ENCODE results near the gene UNC45A.

The UNC45A gene

DNA sequence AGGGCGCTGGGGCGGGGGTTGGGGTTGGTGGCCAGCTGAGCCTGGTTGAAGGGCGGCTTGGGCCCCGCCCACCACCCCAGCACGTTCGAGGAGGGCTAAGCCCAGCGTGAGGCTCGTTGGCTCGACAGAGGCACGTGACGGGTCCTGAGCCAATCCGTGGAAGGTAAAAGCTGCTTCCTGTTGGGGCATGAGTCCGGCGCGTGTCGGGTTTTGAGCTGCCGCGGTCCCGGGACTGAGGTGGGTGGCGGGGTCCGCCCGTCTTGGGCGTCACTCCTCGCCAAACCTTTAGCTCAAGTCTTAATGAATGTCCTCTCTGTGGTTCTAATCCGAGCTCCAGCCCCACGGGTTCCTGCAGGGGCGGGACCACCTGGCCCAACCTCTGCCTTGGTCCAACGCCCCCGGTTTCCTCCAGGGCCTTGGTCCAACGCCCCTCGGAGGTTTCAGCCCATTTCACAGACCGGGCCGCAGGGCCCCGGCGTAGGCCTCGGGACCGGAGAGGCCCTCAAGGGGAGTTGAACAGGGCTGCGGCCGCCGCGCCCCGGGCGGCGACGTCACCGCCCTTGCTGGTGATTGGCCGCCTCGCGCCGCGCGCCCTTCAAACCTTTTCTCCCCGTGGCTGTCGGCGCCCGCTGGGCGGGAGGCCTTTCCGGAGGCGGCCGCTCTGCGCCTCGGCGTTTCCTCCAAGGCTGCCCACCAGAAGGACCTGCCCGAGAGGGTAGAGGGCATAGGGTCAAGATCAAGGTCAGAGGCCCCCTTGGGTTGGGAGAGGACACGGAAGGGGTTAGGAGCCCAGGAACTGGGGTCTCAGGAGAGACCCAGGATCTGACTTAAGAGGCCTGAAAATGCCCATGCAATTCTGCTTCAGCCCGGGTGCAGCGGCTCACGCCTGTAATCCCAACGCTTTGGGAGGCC lies 19.9 kb downstream of the UNC45A start, which contains the start of gene RCCD1 (continued):
- TF ChIP-seq ZNF677 (tag by site-specific recombination; IDR thresholded peaks at IDR 0.05): no peak; the same call in 1 of the 2 replicates
- TF ChIP-seq ZNF776 (tag by site-specific recombination; IDR thresholded peaks at IDR 0.05; ENCODE audit: borderline replicate concordance): no peak
- TF ChIP-seq, protein P1, sequence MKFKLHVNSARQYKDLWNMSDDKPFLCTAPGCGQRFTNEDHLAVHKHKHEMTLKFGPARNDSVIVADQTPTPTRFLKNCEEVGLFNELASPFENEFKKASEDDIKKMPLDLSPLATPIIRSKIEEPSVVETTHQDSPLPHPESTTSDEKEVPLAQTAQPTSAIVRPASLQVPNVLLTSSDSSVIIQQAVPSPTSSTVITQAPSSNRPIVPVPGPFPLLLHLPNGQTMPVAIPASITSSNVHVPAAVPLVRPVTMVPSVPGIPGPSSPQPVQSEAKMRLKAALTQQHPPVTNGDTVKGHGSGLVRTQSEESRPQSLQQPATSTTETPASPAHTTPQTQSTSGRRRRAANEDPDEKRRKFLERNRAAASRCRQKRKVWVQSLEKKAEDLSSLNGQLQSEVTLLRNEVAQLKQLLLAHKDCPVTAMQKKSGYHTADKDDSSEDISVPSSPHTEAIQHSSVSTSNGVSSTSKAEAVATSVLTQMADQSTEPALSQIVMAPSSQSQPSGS (tag by site-specific recombination; IDR thresholded peaks at IDR 0.05; ENCODE audit: low read depth): peak; percentile 80
- no peak for TF ChIP-seq ZFP41 (tag by site-specific recombination; IDR thresholded peaks at IDR 0.05; ENCODE audit: borderline replicate concordance)
- no peak for TF ChIP-seq GLI2 (tag by site-specific recombination; IDR thresholded peaks at IDR 0.05; ENCODE audit: borderline replicate concordance, low read depth)
- TF ChIP-seq ZNF362 (tag by site-specific recombination; IDR thresholded peaks at IDR 0.05): no peak
- TF ChIP-seq ZNF175 (tag by site-specific recombination; IDR thresholded peaks at IDR 0.05): no peak
- TF ChIP-seq PRDM1 (tag by site-specific recombination; IDR thresholded peaks at IDR 0.05): no peak
- no peak for TF ChIP-seq TCF7L2 (IDR thresholded peaks at IDR 0.05; ENCODE audit: borderline replicate concordance, low read depth, low read length)
- no peak for TF ChIP-seq ZNF521 (tag by site-specific recombination; IDR thresholded peaks at IDR 0.05)
- no peak for TF ChIP-seq ZNF626 (tag by site-specific recombination; IDR thresholded peaks at IDR 0.05)
- TF ChIP-seq, protein P2, sequence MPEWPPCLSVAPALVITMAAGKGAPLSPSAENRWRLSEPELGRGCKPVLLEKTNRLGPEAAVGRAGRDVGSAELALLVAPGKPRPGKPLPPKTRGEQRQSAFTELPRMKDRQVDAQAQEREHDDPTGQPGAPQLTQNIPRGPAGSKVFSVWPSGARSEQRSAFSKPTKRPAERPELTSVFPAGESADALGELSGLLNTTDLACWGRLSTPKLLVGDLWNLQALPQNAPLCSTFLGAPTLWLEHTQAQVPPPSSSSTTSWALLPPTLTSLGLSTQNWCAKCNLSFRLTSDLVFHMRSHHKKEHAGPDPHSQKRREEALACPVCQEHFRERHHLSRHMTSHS (tag by site-specific recombination; IDR thresholded peaks at IDR 0.05): no peak
- TF ChIP-seq ZNF548 (tag by site-specific recombination; IDR thresholded peaks at IDR 0.05): no peak
- no peak for TF ChIP-seq ZNF341 (tag by site-specific recombination; IDR thresholded peaks at IDR 0.05; ENCODE audit: low read depth)
- TF ChIP-seq ZBTB20 (tag by site-specific recombination; IDR thresholded peaks at IDR 0.05): peak; percentile 97
- TF ChIP-seq ZNF654 (tag by site-specific recombination; IDR thresholded peaks at IDR 0.05; ENCODE audit: low read depth): no peak
- TF ChIP-seq ZNF830 (tag by site-specific recombination; IDR thresholded peaks at IDR 0.05; ENCODE audit: low read depth): no peak
- TF ChIP-seq ZNF561 (tag by site-specific recombination; IDR thresholded peaks at IDR 0.05; ENCODE audit: borderline replicate concordance): peak; percentile 48; the same call in 1 of the 2 replicates
- TF ChIP-seq ZSCAN16 (tag by site-specific recombination; IDR thresholded peaks at IDR 0.05): 0 out of 2 replicates have a peak, but pooled peaks have one; percentile 15
- no peak for TF ChIP-seq ZNF112 (tag by site-specific recombination; IDR thresholded peaks at IDR 0.05)
- TF ChIP-seq, protein P3, sequence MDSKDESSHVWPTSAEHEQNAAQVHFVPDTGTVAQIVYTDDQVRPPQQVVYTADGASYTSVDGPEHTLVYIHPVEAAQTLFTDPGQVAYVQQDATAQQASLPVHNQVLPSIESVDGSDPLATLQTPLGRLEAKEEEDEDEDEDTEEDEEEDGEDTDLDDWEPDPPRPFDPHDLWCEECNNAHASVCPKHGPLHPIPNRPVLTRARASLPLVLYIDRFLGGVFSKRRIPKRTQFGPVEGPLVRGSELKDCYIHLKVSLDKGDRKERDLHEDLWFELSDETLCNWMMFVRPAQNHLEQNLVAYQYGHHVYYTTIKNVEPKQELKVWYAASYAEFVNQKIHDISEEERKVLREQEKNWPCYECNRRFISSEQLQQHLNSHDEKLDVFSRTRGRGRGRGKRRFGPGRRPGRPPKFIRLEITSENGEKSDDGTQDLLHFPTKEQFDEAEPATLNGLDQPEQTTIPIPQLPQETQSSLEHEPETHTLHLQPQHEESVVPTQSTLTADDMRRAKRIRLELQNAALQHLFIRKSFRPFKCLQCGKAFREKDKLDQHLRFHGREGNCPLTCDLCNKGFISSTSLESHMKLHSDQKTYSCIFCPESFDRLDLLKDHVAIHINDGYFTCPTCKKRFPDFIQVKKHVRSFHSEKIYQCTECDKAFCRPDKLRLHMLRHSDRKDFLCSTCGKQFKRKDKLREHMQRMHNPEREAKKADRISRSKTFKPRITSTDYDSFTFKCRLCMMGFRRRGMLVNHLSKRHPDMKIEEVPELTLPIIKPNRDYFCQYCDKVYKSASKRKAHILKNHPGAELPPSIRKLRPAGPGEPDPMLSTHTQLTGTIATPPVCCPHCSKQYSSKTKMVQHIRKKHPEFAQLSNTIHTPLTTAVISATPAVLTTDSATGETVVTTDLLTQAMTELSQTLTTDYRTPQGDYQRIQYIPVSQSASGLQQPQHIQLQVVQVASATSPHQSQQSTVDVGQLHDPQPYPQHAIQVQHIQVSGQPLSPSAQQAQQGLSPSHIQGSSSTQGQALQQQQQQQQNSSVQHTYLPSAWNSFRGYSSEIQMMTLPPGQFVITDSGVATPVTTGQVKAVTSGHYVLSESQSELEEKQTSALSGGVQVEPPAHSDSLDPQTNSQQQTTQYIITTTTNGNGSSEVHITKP (tag by site-specific recombination; IDR thresholded peaks at IDR 0.05): peak; percentile 67
- TF ChIP-seq, protein P4, sequence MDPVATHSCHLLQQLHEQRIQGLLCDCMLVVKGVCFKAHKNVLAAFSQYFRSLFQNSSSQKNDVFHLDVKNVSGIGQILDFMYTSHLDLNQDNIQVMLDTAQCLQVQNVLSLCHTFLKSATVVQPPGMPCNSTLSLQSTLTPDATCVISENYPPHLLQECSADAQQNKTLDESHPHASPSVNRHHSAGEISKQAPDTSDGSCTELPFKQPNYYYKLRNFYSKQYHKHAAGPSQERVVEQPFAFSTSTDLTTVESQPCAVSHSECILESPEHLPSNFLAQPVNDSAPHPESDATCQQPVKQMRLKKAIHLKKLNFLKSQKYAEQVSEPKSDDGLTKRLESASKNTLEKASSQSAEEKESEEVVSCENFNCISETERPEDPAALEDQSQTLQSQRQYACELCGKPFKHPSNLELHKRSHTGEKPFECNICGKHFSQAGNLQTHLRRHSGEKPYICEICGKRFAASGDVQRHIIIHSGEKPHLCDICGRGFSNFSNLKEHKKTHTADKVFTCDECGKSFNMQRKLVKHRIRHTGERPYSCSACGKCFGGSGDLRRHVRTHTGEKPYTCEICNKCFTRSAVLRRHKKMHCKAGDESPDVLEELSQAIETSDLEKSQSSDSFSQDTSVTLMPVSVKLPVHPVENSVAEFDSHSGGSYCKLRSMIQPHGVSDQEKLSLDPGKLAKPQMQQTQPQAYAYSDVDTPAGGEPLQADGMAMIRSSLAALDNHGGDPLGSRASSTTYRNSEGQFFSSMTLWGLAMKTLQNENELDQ (tag by site-specific recombination; IDR thresholded peaks at IDR 0.05; ENCODE audit: low read depth): no peak
- TF ChIP-seq, protein P5, sequence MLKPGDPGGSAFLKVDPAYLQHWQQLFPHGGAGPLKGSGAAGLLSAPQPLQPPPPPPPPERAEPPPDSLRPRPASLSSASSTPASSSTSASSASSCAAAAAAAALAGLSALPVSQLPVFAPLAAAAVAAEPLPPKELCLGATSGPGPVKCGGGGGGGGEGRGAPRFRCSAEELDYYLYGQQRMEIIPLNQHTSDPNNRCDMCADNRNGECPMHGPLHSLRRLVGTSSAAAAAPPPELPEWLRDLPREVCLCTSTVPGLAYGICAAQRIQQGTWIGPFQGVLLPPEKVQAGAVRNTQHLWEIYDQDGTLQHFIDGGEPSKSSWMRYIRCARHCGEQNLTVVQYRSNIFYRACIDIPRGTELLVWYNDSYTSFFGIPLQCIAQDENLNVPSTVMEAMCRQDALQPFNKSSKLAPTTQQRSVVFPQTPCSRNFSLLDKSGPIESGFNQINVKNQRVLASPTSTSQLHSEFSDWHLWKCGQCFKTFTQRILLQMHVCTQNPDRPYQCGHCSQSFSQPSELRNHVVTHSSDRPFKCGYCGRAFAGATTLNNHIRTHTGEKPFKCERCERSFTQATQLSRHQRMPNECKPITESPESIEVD (tag by site-specific recombination; IDR thresholded peaks at IDR 0.05): no peak
- TF ChIP-seq ZNF140 (tag by site-specific recombination; IDR thresholded peaks at IDR 0.05): no peak
- TF ChIP-seq ZNF621 (tag by site-specific recombination; IDR thresholded peaks at IDR 0.05): no peak
- TF ChIP-seq ZNF449 (tag by site-specific recombination; IDR thresholded peaks at IDR 0.05): no peak; the same call in 1 of the 2 replicates
